Ishikawa (cell line): ENCODE data around the gene EXOC3L4.

ENCODE experiments used
- CEBPB ChIP-seq: IDR thresholded peaks from 2 replicates; pipeline ENCODE4 v1.6.1; 2012
- CREB1 ChIP-seq: IDR thresholded peaks from 2 replicates; pipeline ENCODE4 v1.6.1; 2012; ENCODE audit warnings: low read depth
- EGR1 ChIP-seq: IDR thresholded peaks from 2 replicates; pipeline ENCODE4 v1.6.1; 2012
- EP300 ChIP-seq: IDR thresholded peaks from 2 replicates; pipeline ENCODE4 v1.6.1; 2012; ENCODE audit warnings: borderline replicate concordance
- FOXM1 ChIP-seq: IDR thresholded peaks from 2 replicates; pipeline ENCODE4 v1.6.1; 2012; ENCODE audit warnings: low read depth, borderline replicate concordance
- NFIC ChIP-seq: IDR thresholded peaks from 2 replicates; pipeline ENCODE4 v1.6.1; 2012
- RAD21 ChIP-seq: IDR thresholded peaks from 2 replicates; pipeline ENCODE4 v1.6.1; 2012; ENCODE audit warnings: low read depth
- TAF1 ChIP-seq: IDR thresholded peaks from 2 replicates; pipeline ENCODE4 v1.6.1; 2012; ENCODE audit warnings: low read depth, mild to moderate bottlenecking
- TCF12 ChIP-seq: IDR thresholded peaks from 2 replicates; pipeline ENCODE4 v1.6.1; 2012; ENCODE audit warnings: low read depth
- TEAD4 ChIP-seq: IDR thresholded peaks from 2 replicates; pipeline ENCODE4 v1.6.1; 2012
- YY1 ChIP-seq: IDR thresholded peaks from 2 replicates; pipeline ENCODE4 v1.6.1; 2012; ENCODE audit warnings: low read depth
- ZBTB7A ChIP-seq: IDR thresholded peaks from 2 replicates; pipeline ENCODE4 v1.6.1; 2012; ENCODE audit warnings: low read depth
- TF ChIP-seq, protein P1 (sequence below): IDR thresholded peaks from 2 replicates; pipeline ENCODE4 v1.6.1; 2012
- TF ChIP-seq, protein P2 (sequence below): IDR thresholded peaks from 2 replicates; pipeline ENCODE4 v1.6.1; 2012; ENCODE audit warnings: low read depth, mild to moderate bottlenecking
- TF ChIP-seq, protein P3 (sequence below): IDR thresholded peaks from 2 replicates; pipeline ENCODE4 v1.6.1; 2012

Gene EXOC3L4

DNA sequence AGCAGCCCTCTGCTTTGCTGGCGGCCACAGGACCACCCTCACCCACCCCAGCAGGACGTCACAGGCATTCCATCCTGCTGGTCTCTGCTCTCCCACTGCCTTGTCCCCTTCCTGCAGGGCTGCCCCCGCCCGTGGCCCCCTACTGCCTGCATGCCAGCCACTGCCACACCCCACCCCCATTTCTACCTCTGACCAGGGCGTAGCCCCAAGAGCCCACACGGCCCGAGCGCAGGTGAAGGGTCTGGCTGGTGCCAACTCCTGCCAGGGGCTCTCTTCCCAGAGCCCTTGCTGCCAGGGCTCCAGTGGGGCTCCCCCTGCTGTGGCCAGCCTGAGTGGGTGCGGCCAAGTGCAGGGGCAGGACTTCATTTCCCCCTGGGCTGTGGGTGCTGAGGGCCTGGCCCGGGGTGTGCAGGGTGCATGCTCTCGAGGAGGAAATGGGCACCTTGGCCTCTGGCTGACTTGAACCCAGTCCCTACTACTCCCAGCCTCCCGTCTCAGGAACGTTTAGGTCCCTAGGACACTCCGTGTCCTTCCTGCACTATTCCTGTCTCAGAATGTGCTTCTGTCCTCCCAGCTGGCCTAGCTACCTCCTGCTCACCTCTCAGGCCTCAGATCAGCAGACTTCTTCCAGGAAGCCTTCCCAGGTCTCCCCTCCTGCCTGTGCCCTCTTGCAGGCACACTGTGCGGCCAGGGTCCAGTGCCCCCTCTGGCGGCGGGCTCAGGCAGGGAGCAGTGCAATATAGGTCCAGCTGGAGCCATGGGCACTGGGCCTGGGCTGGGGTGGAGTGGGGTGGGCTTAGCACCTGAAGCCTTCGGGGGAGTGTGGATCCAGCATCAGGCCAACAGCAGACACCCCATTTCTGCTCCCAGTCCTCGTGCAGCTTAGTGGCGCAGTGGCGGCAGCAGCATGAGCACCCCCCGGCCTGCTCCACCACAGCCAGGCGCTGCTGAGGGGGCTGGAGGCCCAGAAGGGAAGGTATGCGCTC lies 9.1 kb upstream of the EXOC3L4 start:
- no peak for TF ChIP-seq TAF1
- no peak for TF ChIP-seq TCF12
- TF ChIP-seq EGR1, result no peak
- TF ChIP-seq, protein P1, sequence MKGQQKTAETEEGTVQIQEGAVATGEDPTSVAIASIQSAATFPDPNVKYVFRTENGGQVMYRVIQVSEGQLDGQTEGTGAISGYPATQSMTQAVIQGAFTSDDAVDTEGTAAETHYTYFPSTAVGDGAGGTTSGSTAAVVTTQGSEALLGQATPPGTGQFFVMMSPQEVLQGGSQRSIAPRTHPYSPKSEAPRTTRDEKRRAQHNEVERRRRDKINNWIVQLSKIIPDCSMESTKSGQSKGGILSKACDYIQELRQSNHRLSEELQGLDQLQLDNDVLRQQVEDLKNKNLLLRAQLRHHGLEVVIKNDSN, result no peak
- TF ChIP-seq NFIC, result no peak
- TF ChIP-seq FOXM1, result no peak

DNA sequence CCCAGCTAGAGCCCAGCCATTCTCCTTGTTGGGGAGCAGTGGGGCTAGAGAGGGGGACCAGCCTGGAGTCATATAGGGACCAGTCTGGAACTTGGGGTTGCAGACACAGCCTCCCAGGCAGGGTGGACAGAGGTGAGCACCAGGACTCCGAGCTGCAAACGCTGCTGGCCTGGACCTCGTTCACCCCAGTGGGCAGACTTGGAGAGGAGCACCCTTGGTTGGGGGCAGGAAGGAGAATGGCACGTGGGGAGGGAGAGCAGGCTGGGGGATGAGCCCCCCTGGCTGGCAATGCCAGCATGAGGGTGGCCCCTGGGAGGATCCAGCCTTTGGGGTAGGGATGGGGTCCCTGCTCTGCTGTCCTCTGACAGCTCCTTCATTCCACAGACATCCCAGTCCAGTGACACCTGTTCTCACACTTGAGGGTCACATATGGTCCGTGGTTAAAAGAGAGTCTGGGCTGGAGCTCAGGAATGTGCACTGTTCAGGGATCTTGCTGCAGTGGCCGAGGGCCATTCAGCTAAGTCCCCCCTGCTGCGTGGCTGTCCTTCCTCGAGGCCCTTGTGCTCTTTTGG lies 7.7 kb upstream of the EXOC3L4 start:
- TF ChIP-seq ZBTB7A, result no peak
- no peak for TF ChIP-seq CEBPB

DNA sequence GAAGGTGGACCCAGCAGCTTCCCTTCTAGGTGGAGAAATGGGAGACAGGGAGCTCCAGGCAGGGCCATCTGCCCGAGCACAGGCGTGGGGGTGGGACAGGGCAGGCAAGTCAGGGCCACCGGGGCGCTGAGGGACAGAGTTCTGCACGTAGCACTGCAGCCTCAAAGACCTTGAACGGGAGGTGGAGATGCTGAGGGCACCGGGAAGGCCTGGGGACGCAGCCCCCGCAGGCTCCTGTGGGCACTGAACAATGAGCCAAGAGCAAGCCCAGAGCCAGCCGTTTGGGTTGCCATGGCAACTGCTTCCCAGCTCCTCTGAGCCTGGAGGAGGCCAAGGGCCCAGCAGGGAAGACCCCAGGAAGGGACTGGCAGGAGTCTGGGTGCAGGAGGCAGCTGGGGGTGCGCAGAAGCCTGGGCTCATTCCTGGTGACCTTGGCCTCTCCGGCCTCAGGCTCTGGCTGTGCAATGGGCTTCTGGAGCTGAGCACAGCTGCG lies 7.1 kb upstream of the EXOC3L4 start:
- TF ChIP-seq CEBPB (no peak), TCF12 (no peak), EP300 (no peak), TEAD4 (no peak), CREB1 (no peak), RAD21 (no peak), TAF1 (no peak), NFIC (no peak), FOXM1 (no peak), EGR1 (no peak), ZBTB7A (no peak)
- TF ChIP-seq, protein P1, result no peak
- TF ChIP-seq, protein P2, sequence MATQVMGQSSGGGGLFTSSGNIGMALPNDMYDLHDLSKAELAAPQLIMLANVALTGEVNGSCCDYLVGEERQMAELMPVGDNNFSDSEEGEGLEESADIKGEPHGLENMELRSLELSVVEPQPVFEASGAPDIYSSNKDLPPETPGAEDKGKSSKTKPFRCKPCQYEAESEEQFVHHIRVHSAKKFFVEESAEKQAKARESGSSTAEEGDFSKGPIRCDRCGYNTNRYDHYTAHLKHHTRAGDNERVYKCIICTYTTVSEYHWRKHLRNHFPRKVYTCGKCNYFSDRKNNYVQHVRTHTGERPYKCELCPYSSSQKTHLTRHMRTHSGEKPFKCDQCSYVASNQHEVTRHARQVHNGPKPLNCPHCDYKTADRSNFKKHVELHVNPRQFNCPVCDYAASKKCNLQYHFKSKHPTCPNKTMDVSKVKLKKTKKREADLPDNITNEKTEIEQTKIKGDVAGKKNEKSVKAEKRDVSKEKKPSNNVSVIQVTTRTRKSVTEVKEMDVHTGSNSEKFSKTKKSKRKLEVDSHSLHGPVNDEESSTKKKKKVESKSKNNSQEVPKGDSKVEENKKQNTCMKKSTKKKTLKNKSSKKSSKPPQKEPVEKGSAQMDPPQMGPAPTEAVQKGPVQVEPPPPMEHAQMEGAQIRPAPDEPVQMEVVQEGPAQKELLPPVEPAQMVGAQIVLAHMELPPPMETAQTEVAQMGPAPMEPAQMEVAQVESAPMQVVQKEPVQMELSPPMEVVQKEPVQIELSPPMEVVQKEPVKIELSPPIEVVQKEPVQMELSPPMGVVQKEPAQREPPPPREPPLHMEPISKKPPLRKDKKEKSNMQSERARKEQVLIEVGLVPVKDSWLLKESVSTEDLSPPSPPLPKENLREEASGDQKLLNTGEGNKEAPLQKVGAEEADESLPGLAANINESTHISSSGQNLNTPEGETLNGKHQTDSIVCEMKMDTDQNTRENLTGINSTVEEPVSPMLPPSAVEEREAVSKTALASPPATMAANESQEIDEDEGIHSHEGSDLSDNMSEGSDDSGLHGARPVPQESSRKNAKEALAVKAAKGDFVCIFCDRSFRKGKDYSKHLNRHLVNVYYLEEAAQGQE, result no peak
- TF ChIP-seq, protein P3, sequence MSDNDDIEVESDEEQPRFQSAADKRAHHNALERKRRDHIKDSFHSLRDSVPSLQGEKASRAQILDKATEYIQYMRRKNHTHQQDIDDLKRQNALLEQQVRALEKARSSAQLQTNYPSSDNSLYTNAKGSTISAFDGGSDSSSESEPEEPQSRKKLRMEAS, result no peak

DNA sequence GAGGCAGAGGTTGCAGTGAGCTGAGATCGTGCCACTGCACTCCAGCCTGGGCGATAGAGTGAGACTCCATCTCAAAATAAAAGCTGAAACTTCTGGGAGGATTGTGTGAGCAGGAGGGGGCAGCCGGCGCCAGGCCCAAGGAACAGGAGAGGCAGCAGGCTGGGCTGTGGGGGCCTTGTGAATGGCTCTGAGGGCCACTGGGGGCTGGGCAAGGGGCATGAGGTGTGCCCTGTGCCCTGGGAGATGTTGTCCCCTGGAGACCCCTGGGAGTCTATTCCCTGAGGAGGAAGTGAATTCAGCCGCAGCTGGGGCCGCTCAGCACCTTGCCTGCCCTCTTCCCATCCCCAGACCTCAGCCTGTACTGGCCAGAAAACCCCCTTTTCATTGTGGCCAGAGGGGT lies 5.6 kb upstream of the EXOC3L4 start:
- TF ChIP-seq YY1, result no peak
- TF ChIP-seq TCF12, result no peak
- TF ChIP-seq EGR1, result no peak
- TF ChIP-seq CREB1, result no peak
- no peak for TF ChIP-seq TEAD4
- TF ChIP-seq TAF1, result no peak

DNA sequence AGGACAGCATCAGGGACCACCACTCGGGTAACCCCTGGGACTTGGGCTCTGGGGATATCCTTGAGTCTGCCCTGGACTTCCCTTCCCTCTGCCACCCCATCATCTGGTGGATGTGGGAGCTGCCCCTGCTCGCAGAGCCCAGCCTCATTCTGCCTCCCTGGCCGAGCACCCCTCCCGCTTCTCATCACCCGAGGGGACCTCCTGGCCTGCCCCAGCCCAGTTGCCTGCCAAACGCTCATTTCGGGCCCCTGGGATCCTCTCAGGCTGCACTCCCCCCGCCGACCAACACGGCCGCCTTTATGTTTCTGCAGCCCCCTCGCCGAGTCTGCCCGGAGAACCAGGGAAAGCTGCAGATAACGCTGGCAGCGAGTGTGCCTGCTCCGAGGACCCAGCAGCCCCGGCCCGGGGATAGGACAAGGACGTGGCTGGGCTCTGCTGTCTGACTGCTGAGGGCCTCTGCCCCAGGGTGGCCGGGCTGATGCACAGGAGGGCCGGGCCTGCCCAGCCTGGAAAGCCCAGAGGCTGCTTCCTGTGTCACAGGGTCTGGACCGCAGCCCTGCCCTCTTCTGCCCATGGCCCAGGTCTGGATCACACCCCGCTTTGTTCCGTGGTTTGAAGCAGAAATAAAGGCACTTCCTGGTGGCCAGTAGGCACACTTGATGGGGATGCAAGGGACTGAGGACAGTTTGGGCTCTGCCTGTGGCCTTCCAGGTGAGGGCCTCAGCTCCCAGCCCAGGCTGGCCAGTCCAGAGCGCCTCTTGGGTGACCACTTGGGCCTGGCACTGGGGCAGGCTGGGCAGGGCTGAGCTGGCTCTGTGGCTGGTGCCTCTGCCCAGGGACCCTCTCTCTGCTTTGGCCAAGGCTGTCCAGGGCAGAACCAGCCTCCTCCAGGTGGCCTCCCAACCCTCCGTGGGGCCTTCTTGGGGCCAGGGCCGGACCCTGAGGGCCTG lies 4.9 kb upstream of the EXOC3L4 start:
- TF ChIP-seq CREB1 (no peak), TEAD4 (no peak), FOXM1 (no peak), EP300 (no peak), TAF1 (no peak), YY1 (no peak), TCF12 (no peak), RAD21 (no peak), NFIC (no peak), ZBTB7A (no peak)
- TF ChIP-seq, protein P1, result no peak
- TF ChIP-seq, protein P3, result no peak

DNA sequence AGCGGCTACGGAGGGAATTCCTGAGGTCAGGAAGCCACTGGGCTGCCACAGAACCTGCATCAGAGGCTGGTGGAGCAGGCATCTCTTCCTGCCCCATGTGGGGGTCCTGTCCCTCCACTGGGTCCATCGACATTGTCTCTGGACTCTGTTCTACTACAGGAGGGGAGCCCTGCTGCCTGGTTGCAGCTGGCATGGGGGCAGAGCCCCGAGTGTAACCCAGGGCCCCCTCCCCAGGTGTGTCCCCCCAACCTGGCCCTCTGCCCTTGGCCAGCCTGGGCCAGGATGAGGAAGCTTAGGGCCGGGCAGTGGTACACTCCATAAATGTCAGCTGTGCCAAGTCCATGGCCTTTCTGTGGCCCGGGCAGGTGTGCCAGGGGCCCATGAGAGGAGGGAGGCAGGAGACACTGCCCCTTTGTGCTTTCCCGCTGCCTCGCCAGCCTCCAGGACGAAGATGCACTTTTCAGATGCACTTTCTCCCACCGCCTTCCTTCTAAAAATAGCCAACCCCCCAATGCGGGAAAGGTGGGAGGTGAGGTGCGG lies 4.0 kb upstream of the EXOC3L4 start:
- TF ChIP-seq YY1, result no peak
- TF ChIP-seq, protein P2, result no peak
- TF ChIP-seq TEAD4, result no peak
- no peak for TF ChIP-seq TCF12
- TF ChIP-seq CEBPB, result no peak
- TF ChIP-seq ZBTB7A, result no peak
- no peak for TF ChIP-seq EGR1
